Stimulated activated memory B cell treated with anti-CD40 and anti-IgM and Interleukin-4, amounts not matched to agents 10 μg/mL and 1 μg/mL and 100 μg/mL, for 72 hours (primary cell): Measurements from ENCODE around the gene RGCC.

ENCODE experiments used
- ATAC-seq: fragments of 150-1000 bp; cut with Tn5 transposase; 2 replicates; pipeline ENCODE4 v1.10.0; 2021
- H3K27ac Mint-ChIP-seq: one replicate; pipeline ENCODE4 v1.8.0; 2022; ENCODE audit warnings: mild to moderate bottlenecking, mixed read lengths
- H3K27me3 Mint-ChIP-seq: one replicate; pipeline ENCODE4 v1.8.0; 2022; ENCODE audit warnings: mixed read lengths
- H3K36me3 Mint-ChIP-seq: one replicate; pipeline ENCODE4 v1.8.0; 2022; ENCODE audit warnings: mixed read lengths
- H3K4me1 Mint-ChIP-seq: one replicate; pipeline ENCODE4 v1.8.0; 2022; ENCODE audit warnings: mixed read lengths
- H3K4me3 Mint-ChIP-seq: one replicate; pipeline ENCODE4 v1.8.0; 2022; ENCODE audit warnings: mild to moderate bottlenecking, moderate library complexity, mixed read lengths
- H3K9me3 Mint-ChIP-seq: one replicate; pipeline ENCODE4 v1.8.0; 2022; ENCODE audit warnings: mixed read lengths

Gene RGCC

GRCh38 chr13:41511827-41512226 lies 54.5 kb downstream of the RGCC start:
- no peaks in the 10 kb centered on the region for H3K27me3 Mint-ChIP-seq
- no peak overlapping the region for H3K27ac Mint-ChIP-seq
- H3K4me3 Mint-ChIP-seq: no peak overlapping the region
- peaks cover 11% of the 10 kb centered on the region for H3K4me1 Mint-ChIP-seq
- no peaks in the 10 kb centered on the region for H3K36me3 Mint-ChIP-seq
- no peak for ATAC-seq
- no peaks in the 10 kb centered on the region for H3K9me3 Mint-ChIP-seq

GRCh38 chr13:41512441-41512840 lies 55.1 kb downstream of the RGCC start:
- H3K27ac Mint-ChIP-seq: no peak overlapping the region
- peaks cover 11% of the 10 kb centered on the region for H3K4me1 Mint-ChIP-seq
- peak; percentile 71 for ATAC-seq
- H3K27me3 Mint-ChIP-seq: no peaks in the 10 kb centered on the region
- H3K9me3 Mint-ChIP-seq: no peaks in the 10 kb centered on the region
- H3K4me3 Mint-ChIP-seq: no peak overlapping the region
- no peaks in the 10 kb centered on the region for H3K36me3 Mint-ChIP-seq

- H3K4me3 Mint-ChIP-seq: no peak overlapping the region
- no peaks in the 10 kb centered on the region for H3K36me3 Mint-ChIP-seq
- peaks cover 11% of the 10 kb centered on the region for H3K4me1 Mint-ChIP-seq
- no peaks in the 10 kb centered on the region for H3K27me3 Mint-ChIP-seq
- H3K27ac Mint-ChIP-seq: no peak overlapping the region
- no peaks in the 10 kb centered on the region for H3K9me3 Mint-ChIP-seq
- ATAC-seq: no peak
Measured at GRCh38 chr13:41513600-41513999, 56.2 kb downstream of the RGCC start.

GRCh38 chr13:41514853-41515395 lies 57.6 kb downstream of the RGCC start:
- no peaks in the 10 kb centered on the region for H3K27me3 Mint-ChIP-seq
- peaks cover 11% of the 10 kb centered on the region for H3K4me1 Mint-ChIP-seq
- no peak for ATAC-seq
- H3K27ac Mint-ChIP-seq: no peak overlapping the region
- H3K36me3 Mint-ChIP-seq: no peaks in the 10 kb centered on the region
- H3K9me3 Mint-ChIP-seq: no peaks in the 10 kb centered on the region
- no peak overlapping the region for H3K4me3 Mint-ChIP-seq

GRCh38 chr13:41515491-41516139 lies 58.3 kb downstream of the RGCC start:
- no peaks in the 10 kb centered on the region for H3K27me3 Mint-ChIP-seq
- H3K9me3 Mint-ChIP-seq: no peaks in the 10 kb centered on the region
- H3K36me3 Mint-ChIP-seq: no peaks in the 10 kb centered on the region
- H3K4me1 Mint-ChIP-seq: peaks cover 11% of the 10 kb centered on the region
- ATAC-seq: peak; percentile 18
- no peak overlapping the region for H3K27ac Mint-ChIP-seq
- no peak overlapping the region for H3K4me3 Mint-ChIP-seq

- H3K27ac Mint-ChIP-seq: no peak overlapping the region
- no peaks in the 10 kb centered on the region for H3K27me3 Mint-ChIP-seq
- no peaks in the 10 kb centered on the region for H3K9me3 Mint-ChIP-seq
- no peak overlapping the region for H3K4me3 Mint-ChIP-seq
- H3K36me3 Mint-ChIP-seq: no peaks in the 10 kb centered on the region
- H3K4me1 Mint-ChIP-seq: peaks cover 11% of the 10 kb centered on the region
- ATAC-seq: no peak
Measured at GRCh38 chr13:41516166-41516565, 58.8 kb downstream of the RGCC start.

GRCh38 chr13:41516760-41517159 lies 59.4 kb downstream of the RGCC start:
- H3K36me3 Mint-ChIP-seq: no peaks in the 10 kb centered on the region
- H3K4me3 Mint-ChIP-seq: no peak overlapping the region
- ATAC-seq: no peak
- H3K27me3 Mint-ChIP-seq: no peaks in the 10 kb centered on the region
- no peak overlapping the region for H3K27ac Mint-ChIP-seq
- H3K4me1 Mint-ChIP-seq: peaks cover 11% of the 10 kb centered on the region
- H3K9me3 Mint-ChIP-seq: no peaks in the 10 kb centered on the region

- Mint-ChIP-seq H3K4me3 (no peak overlapping the region), H3K4me1 (no peaks in the 10 kb centered on the region), H3K9me3 (peaks cover 1% of the 10 kb centered on the region), H3K27ac (peak overlapping the region; percentile 19), H3K27me3 (no peaks in the 10 kb centered on the region), H3K36me3 (no peaks in the 10 kb centered on the region)
- ATAC-seq: no peak
Measured at GRCh38 chr13:41520016-41520659, 62.8 kb downstream of the RGCC start.
